Stimulated activated CD8-positive, alpha-beta memory T cell treated with anti-CD3 and anti-CD28 coated beads, Interleukin-15, amount 100 ng/mL, for 48 hours (primary cell): ENCODE data around the gene ZDHHC16.
"Not testable (repeated sequence)": the region's sequence is repeated elsewhere in the genome, so short reads cannot be mapped to it uniquely, and the experiment has no call there.

Source experiments
- DNase-seq, 2 donors: peaks; one replicate each; pipeline ENCODE4 v3.0.0-alpha.2; 2020; ENCODE audit warnings: low read depth in 2 of 2

The ZDHHC16 gene

GRCh38 chr10:97445722-97446639, at the start of gene ZDHHC16, which contains the start of gene EXOSC1:
ZDHHC16 (plus strand) TSS chr10:97446175; CDS start chr10:97451676, 5,501 bp downstream.
EXOSC1 (minus strand) TSS chr10:97446006; CDS start chr10:97445985, 21 bp downstream.
- DNase-seq = peak; percentile 90

GRCh38 chr10:97399843-97400545, 46.0 kb upstream of the ZDHHC16 start:
- DNase-seq = no peak

GRCh38 chr10:97400665-97401454, 45.1 kb upstream of the ZDHHC16 start, which contains the start of gene RRP12:
RRP12 (minus strand) TSS chr10:97401340; CDS start chr10:97401231, 109 bp downstream.
- DNase-seq = peak; percentile 70 to 71

- no peak for DNase-seq
Observed at GRCh38 chr10:97401455-97401919, 44.5 kb upstream of the ZDHHC16 start.

- DNase-seq = no peak
Observed at GRCh38 chr10:97404044-97404443, 41.9 kb upstream of the ZDHHC16 start.

DNA sequence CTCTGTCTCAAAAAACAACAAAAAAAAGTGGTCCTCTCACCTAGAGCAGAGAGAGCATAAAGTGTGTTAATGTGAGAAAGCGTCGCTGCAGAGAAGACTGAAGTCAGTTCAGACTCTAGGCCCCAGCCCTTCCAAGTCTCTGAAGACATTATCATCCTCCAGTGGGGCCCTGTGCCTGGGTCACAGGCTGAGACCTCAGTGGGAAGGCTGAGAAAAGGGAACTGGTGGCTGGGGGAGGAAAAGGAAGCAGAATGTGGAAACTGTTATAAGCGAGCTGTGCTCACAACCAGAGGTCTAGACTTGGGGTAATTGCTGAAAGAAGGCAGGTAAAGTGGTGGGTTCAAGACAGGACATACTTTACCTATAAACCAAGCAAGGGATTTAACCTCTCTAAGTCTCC, 39.9 kb upstream of the ZDHHC16 start:
- no peak for DNase-seq

- DNase-seq = not testable (repeated sequence)
Observed at GRCh38 chr10:97406483-97406882, 39.5 kb upstream of the ZDHHC16 start.

- no peak for DNase-seq
Observed at GRCh38 chr10:97407211-97407951, 38.6 kb upstream of the ZDHHC16 start.

- no peak for DNase-seq
Observed at GRCh38 chr10:97407952-97408248, 38.1 kb upstream of the ZDHHC16 start.

DNA sequence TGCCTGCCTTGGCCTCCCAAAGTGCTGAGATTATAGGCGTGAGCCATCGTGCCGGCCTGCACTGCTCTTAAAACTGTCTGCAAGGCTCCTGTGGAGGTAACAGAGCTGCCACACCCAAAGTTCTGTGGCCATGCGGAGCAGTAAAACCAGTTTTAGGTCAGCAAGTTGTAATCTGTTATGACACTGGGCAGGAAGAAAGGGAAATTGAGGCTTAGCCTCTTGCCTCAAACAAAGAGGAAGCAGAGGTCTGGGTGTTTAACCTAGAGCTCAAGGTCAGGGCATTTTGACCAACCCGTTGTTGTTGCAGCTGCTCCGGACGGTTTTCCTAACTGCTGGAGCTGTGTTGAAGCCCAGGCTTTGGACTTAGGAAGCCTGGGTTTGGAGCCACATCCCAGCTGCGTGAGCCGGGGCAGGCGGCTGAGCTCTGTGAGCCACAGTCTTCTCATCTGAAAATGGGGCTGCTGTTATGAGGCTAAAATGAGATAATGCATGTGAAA, 37.4 kb upstream of the ZDHHC16 start:
- no peak for DNase-seq

GRCh38 chr10:97411406-97411805, 34.6 kb upstream of the ZDHHC16 start:
- DNase-seq = no peak

GRCh38 chr10:97412891-97413304, 33.1 kb upstream of the ZDHHC16 start:
- DNase-seq = peak; percentile 66 to 73

GRCh38 chr10:97416565-97416964, 29.4 kb upstream of the ZDHHC16 start:
- DNase-seq = no peak

GRCh38 chr10:97423757-97424098, 22.2 kb upstream of the ZDHHC16 start:
- not testable (repeated sequence) for DNase-seq

DNA sequence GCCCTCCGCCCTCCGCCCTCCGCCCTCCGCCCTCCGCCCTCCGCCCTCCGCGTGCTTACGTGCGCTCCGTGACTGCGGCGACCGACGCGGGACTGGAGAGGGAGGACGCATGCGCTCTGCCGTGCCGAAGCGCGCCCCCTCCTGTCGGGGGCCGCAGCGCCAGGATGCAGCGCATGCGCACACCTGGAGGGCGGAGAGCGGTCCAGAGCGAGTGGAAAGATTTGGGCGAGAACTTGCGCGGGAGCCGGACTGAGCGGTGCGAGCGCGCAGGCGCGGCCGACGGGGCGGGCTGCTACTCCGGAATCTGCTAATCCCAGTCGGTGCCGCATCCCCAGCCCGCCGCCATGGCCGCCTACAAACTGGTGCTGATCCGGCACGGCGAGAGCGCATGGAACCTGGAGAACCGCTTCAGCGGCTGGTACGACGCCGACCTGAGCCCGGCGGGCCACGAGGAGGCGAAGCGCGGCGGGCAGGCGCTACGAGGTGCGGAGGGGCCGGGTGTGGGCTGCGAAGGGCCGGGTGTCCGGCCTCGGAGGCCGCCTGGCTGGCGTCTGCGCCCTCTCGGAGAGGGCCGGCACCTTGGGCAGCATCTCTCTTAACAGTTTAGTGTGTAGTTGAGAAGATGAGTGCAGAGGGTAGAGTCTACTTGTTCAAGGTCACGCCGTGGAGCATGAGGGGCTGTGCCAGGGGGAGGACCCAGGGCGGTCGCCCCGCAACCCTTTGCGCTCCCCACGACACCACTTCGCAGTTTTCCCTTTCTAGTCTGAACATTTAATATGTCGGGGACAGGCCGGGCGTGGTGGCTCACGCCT, 19.8 kb upstream of the ZDHHC16 start, which contains the start of gene PGAM1:
PGAM1 (plus strand) TSS at position 228 of the 812 bp plus-strand sequence; CDS start at position 345, 117 bp downstream.
- peak; percentile 95 to 96 for DNase-seq

DNA sequence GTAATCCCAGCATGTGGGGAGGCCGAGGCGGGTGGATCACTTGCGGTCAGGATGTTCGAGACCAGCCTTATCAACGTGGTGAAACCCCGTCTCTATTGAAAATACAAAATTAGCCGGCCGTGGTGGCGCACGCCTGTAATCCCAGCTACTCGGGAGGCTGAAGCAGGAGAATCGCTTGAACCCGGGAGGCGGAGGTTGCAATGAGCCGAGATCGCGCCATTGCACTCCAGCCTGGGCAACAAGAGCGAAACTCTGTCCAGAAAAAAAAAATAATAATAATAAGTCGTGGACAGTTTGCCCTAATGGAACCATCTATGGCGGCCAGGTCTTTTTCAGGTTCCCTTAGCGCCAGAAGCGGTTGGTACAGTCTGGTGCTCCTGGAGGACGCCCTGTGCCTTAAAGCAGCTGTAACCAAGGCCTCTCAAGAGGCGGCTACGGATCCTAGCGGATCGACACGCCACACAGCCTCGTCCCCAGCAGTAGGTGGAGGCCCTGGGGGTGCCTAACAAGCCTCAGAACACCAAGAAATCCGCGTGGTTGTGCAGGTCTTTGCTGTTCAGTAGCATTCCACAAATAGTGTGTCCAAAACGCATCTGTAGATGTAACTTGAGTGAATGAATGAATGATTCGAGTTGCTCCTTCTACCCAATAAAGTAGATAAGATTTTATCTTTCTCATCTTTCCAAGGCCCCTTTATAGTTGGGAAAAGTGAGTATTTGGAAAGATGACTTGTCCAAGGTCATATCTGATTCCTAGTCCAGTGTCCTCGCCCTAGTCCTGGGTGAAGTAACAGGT, 19.0 kb upstream of the ZDHHC16 start:
- DNase-seq = no peak

GRCh38 chr10:97427571-97428179, 18.3 kb upstream of the ZDHHC16 start:
- DNase-seq = no peak

GRCh38 chr10:97428572-97428981, 17.4 kb upstream of the ZDHHC16 start:
- no peak for DNase-seq

DNA sequence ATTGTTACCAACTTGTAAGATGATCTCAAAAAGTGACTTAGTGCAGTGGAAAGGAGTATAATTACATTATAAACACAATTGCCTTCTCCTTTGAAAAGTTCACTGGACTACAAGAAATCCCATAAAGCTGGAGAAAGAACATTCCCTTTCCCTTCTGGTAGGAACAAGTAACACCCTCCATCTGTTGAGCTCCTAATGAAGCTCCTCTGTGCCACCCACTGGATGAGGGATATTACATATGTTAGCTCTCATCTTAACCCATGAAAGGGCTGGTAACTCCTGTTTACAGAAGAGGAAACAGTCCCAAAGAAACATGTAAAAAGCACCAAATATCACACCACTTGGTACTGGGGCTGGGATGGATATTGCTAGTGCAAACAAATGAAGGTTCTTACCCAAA, 11.9 kb upstream of the ZDHHC16 start:
- DNase-seq = no peak
